Measurements from ENCODE around the gene TMA7.

DNA sequence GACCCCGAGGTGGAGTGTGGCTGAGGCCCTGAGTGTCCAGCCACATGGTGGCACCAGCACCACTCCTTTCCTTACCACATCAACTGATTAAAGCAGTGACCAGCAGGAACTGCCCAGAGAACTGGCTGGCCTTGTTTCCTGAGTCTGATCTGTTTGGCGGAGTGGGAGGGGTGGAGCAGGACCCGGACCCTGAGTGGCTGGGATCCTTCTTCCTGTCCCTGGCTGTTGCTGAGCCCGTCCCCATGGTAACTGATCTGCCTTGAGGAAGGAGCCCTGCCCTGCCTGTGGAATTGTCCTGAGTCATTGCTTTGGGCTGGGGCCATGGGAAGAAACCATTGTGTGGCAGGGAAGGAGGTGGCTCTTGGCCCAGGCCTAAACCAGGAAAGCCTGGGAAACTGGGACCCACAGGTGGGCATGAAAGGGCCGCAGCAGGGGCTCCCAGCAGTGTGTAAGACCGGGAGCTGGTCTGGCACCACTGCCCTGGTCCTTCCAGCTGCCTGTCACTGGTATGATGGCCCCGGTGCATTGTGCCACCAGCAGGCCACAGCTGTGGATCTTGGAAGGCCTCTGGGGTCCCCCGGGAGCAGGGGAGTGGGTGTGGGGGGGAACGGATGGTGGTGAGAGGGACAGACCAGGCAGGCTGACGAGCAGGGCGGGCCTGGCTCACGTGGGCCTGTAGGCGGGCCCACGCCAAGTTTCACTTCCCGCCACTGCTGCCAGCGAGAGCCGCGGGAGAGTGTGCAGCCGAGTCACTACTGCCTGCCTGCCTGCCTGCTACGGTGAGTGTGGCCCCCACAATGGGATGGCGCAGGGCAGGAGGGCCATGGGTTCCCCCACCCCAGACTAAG is 25.7 kb downstream of the TMA7 start:
- TF ChIP-seq, protein P1, sequence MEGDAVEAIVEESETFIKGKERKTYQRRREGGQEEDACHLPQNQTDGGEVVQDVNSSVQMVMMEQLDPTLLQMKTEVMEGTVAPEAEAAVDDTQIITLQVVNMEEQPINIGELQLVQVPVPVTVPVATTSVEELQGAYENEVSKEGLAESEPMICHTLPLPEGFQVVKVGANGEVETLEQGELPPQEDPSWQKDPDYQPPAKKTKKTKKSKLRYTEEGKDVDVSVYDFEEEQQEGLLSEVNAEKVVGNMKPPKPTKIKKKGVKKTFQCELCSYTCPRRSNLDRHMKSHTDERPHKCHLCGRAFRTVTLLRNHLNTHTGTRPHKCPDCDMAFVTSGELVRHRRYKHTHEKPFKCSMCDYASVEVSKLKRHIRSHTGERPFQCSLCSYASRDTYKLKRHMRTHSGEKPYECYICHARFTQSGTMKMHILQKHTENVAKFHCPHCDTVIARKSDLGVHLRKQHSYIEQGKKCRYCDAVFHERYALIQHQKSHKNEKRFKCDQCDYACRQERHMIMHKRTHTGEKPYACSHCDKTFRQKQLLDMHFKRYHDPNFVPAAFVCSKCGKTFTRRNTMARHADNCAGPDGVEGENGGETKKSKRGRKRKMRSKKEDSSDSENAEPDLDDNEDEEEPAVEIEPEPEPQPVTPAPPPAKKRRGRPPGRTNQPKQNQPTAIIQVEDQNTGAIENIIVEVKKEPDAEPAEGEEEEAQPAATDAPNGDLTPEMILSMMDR (IDR thresholded peaks at IDR 0.05), result peak; percentile 49 to 60
- TF ChIP-seq POLR2A (IDR thresholded peaks at IDR 0.05) (peak; percentile 6 to 85), POLR2AphosphoS5 (IDR thresholded peaks at IDR 0.05) (peak; percentile 34 to 82 (median 62))
